GM12878 (cell line): Measurements from ENCODE around the gene PCP4L1. TPM values are rescaled to one million over a fixed set of nuclear protein-coding genes. Genes with fewer than 3 reads are reported as not detected.

ENCODE experiments used
- ATAC-seq: fragments of 200-7000 bp; cut with Tn5 transposase; 3 replicates; pipeline ENCODE4 v1.9.1; 2020; ENCODE audit warnings: mild to moderate bottlenecking, moderate library complexity
- BruUV-seq: library from RNA; stranded (reverse); fragments of 400-500 nt; replicated peaks from 2 replicates; lab custom pipeline; 2021; lab: Mats Ljungman, UMichigan
- CTCF ChIA-PET: fragments of 300-600 bp; sonication (Branson Sonifier 250); formaldehyde crosslinking; extraction: SDS; loops from one replicate; lab custom pipeline; 2021; ENCODE audit warnings: inconsistent platforms; lab: Yijun Ruan, JAX
- POLR2A ChIA-PET: fragments of 350-600 bp; formaldehyde crosslinking; extraction: SDS; loops from one replicate; lab custom pipeline; 2021; ENCODE audit warnings: inconsistent platforms; lab: Charles Lee
- RAD21 ChIA-PET: fragments of 300-600 bp; sonication (Branson Sonifier 250); formaldehyde crosslinking; loops from one replicate; lab custom pipeline; 2023; ENCODE audit warnings: antibody characterized with exemption; ENCODE audit not compliant: unreplicated experiment; lab: Charles Lee
- SMC1A ChIA-PET: fragments of 300-600 bp; sonication (Branson Sonifier 250); formaldehyde crosslinking; loops from one replicate; lab custom pipeline; 2023; ENCODE audit not compliant: unreplicated experiment, uncharacterized antibody; lab: Charles Lee
- DNase-seq: peaks from one replicate; pipeline ENCODE4 v3.0.0-alpha.2; 2011; ENCODE audit warnings: low read depth, low spot score
- FAIRE-seq: peaks from 3 replicates; lab custom pipeline; 2011; peaks lifted over from hg19 to GRCh38; lab: Jason Lieb, UNC
- H2AFZ ChIP-seq: 2 replicates; pipeline ENCODE4 v1.6.0; 2011; ENCODE audit warnings: low read depth, low read length, control low read depth; ENCODE audit not compliant: control insufficient read depth
- H3K27ac ChIP-seq: 2 replicates; pipeline ENCODE4 v1.5.1; 2011; ENCODE audit warnings: control low read depth; ENCODE audit not compliant: control insufficient read depth, insufficient read depth
- H3K27me3 ChIP-seq, 2 experiments: replicated peaks in 1 of 2; 2 replicates each; pipeline versions ENCODE4 v1.6.0 to v1.6.1; 2011; ENCODE audit warnings: low read length in 1 of 2; ENCODE audit not compliant: control insufficient read depth in 2 of 2, insufficient read depth in 2 of 2
- H3K36me3 ChIP-seq, 2 experiments: 2 replicates each; pipeline ENCODE4 v1.5.1; 2011; ENCODE audit warnings: low read length in 1 of 2; ENCODE audit not compliant: control insufficient read depth in 2 of 2, insufficient read depth in 2 of 2
- H3K4me1 ChIP-seq: 2 replicates; pipeline ENCODE4 v1.6.1; 2011; ENCODE audit warnings: mild to moderate bottlenecking, low read length, moderate library complexity, mixed read lengths; ENCODE audit not compliant: control insufficient read depth, insufficient read depth
- H3K4me2 ChIP-seq: 2 replicates; pipeline ENCODE4 v1.6.0; 2011; ENCODE audit warnings: control low read depth; ENCODE audit not compliant: control insufficient read depth, insufficient read depth
- H3K4me3 ChIP-seq: fragments of 200-600 bp; sonication (generic); 2 replicates; pipeline ENCODE4 v1.5.1; 2016
- H3K79me2 ChIP-seq: 2 replicates; pipeline ENCODE4 v1.6.0; 2011; ENCODE audit warnings: low read length; ENCODE audit not compliant: control insufficient read depth, insufficient read depth
- H3K9ac ChIP-seq: 2 replicates; pipeline ENCODE4 v1.8.0; 2011; ENCODE audit warnings: low read length, control low read depth, mixed read lengths; ENCODE audit not compliant: control insufficient read depth, insufficient read depth
- H3K9me3 ChIP-seq: replicated peaks from 3 replicates; pipeline ENCODE4 v1.5.1; 2011; ENCODE audit warnings: mild to moderate bottlenecking, low read length; ENCODE audit not compliant: control insufficient read depth, insufficient read depth
- H4K20me1 ChIP-seq: 2 replicates; pipeline ENCODE4 v1.6.0; 2011; ENCODE audit not compliant: control insufficient read depth, insufficient read depth
- CREB1 ChIP-seq: IDR thresholded peaks from 2 replicates; pipeline ENCODE4 v1.6.1; 2012; ENCODE audit warnings: low read depth, mild to moderate bottlenecking, inconsistent platforms
- EED ChIP-seq: sonication (generic); IDR thresholded peaks from 2 replicates; pipeline ENCODE4 v1.6.1; 2016; ENCODE audit warnings: antibody characterized with exemption, low read depth
- ESRRA ChIP-seq: IDR thresholded peaks from 2 replicates; pipeline ENCODE4 v1.6.1; 2012; ENCODE audit warnings: mild to moderate bottlenecking, low read length, improper control_type of control experiment
- MEF2A ChIP-seq: IDR thresholded peaks from 2 replicates; pipeline ENCODE4 v1.6.1; 2011; ENCODE audit warnings: low read depth, mild to moderate bottlenecking, low read length, moderate library complexity; ENCODE audit not compliant: insufficient read depth
- MEF2B ChIP-seq: fragments of 450-650 bp; IDR thresholded peaks from 2 replicates; pipeline ENCODE4 v1.6.1; 2018; ENCODE audit warnings: mild to moderate bottlenecking, moderate library complexity; ENCODE audit not compliant: partially characterized antibody, poor library complexity, severe bottlenecking
- NBN ChIP-seq: fragments of 450-650 bp; IDR thresholded peaks from 2 replicates; pipeline ENCODE4 v1.6.1; 2016
- SMARCA5 ChIP-seq: fragments of 450-650 bp; IDR thresholded peaks from 2 replicates; pipeline ENCODE4 v1.6.1; 2017; ENCODE audit warnings: mild to moderate bottlenecking
- SMC3 ChIP-seq: IDR thresholded peaks from 2 replicates; pipeline ENCODE4 v1.6.1; 2011; ENCODE audit warnings: low read length, improper control_type of control experiment, borderline replicate concordance
- SRF ChIP-seq, 2 experiments: IDR thresholded peaks; 2 replicates each; pipeline ENCODE4 v1.6.1; 2011; ENCODE audit warnings: low read depth in 2 of 2, low read length in 2 of 2, mild to moderate bottlenecking in 1 of 2, moderate library complexity in 1 of 2
- TCF3 ChIP-seq: IDR thresholded peaks from 2 replicates; pipeline ENCODE4 v1.6.1; 2012; ENCODE audit warnings: low read depth, mild to moderate bottlenecking, low read length, borderline replicate concordance; ENCODE audit not compliant: insufficient read depth
- YY1 ChIP-seq: IDR thresholded peaks from 2 replicates; pipeline ENCODE4 v1.6.1; 2011; ENCODE audit warnings: low read depth, mild to moderate bottlenecking, low read length
- ZNF384 ChIP-seq: IDR thresholded peaks from 2 replicates; pipeline ENCODE4 v1.6.1; 2012; ENCODE audit warnings: low read depth, mild to moderate bottlenecking, low read length, improper control_type of control experiment, borderline replicate concordance
- WGBS: methylation state at CpG from one replicate; pipeline ENCODE4 v1.1.6; 2016; ENCODE audit warnings: low lambda C conversion rate; ENCODE audit not compliant: insufficient replicate concordance, insufficient coverage; ENCODE audit errors: missing lambda C conversion rate; 5-methylcytosine and 5-hydroxymethylcytosine counted together
- in situ Hi-C: fragments of 300-500 bp; cut with MboI; formaldehyde crosslinking; loops from 9 replicates; pipeline ENCODE4 v1.14.3; 2018; ENCODE audit warnings: mixed read lengths
- intact Hi-C: fragments of 100-400 bp; cut with micrococcal nuclease; formaldehyde crosslinking; loops from one replicate; pipeline ENCODE4 v1.14.2; 2022; ENCODE audit not compliant: unreplicated experiment
- polyA plus RNA-seq, 11 experiments: library from polyadenylated mRNA; depleted of rRNA in 4 of 11; unstranded in 6 of 11; stranded (reverse) in 5 of 11; fragments of >200 nt; fragmentation: Nextera tagmentation in 4 of 11; fragmentation: Illumina TruSeq in 1 of 11; extraction: Ambion mirVana in 4 of 11; extraction: Trizol in 1 of 11; gene quantifications; 1 replicate in 1 of 11; 2 replicates in 10 of 11; pipeline versions ENCODE4 v1.2.1 to v1.2.3, GENCODE V29; 2011 to 2016; ENCODE audit warnings: inconsistent platforms in 2 of 11, missing spikeins in 2 of 11, low read depth in 1 of 11
- total RNA-seq, 4 experiments: library from RNA; depleted of rRNA in 3 of 4; stranded (reverse); fragments of >200 nt in 3 of 4; fragmentation: Illumina TruSeq in 1 of 4; extraction: Trizol in 1 of 4; gene quantifications; 2 replicates each; pipeline versions ENCODE4 v1.2.1 to v1.2.3, GENCODE V29; 2013 to 2021
- TF ChIP-seq, protein P1 (sequence below): IDR thresholded peaks from 2 replicates; pipeline ENCODE4 v1.6.1; 2011; ENCODE audit warnings: low read depth, low read length, improper control_type of control experiment, borderline replicate concordance
- TF ChIP-seq, protein P2 (sequence below): fragments of 450-650 bp; IDR thresholded peaks from 2 replicates; pipeline ENCODE4 v1.6.1; 2017; ENCODE audit warnings: low read depth, mild to moderate bottlenecking, moderate library complexity
- TF ChIP-seq, protein P3 (sequence below), 3 experiments: IDR thresholded peaks in 2 of 3; conservative IDR thresholded peaks in 1 of 3; 2 replicates each; pipeline ENCODE4 v1.5.1; 2011; ENCODE audit warnings: low read depth in 3 of 3, low read length in 3 of 3, mild to moderate bottlenecking in 3 of 3, control low read depth in 2 of 3, moderate library complexity in 2 of 3, inconsistent platforms in 1 of 3, mixed read lengths in 1 of 3; ENCODE audit not compliant: control insufficient read depth in 2 of 3, insufficient read depth in 1 of 3; ENCODE audit errors: extremely low read depth in 1 of 3

PCP4L1 gene
- total and polyA plus RNA-seq, 10 of the 15 experiments (the other 5 are each of a cell fraction or from before 2014, with no cell fraction given): 1.0 to 5.2 (median 2.8) TPM

DNA sequence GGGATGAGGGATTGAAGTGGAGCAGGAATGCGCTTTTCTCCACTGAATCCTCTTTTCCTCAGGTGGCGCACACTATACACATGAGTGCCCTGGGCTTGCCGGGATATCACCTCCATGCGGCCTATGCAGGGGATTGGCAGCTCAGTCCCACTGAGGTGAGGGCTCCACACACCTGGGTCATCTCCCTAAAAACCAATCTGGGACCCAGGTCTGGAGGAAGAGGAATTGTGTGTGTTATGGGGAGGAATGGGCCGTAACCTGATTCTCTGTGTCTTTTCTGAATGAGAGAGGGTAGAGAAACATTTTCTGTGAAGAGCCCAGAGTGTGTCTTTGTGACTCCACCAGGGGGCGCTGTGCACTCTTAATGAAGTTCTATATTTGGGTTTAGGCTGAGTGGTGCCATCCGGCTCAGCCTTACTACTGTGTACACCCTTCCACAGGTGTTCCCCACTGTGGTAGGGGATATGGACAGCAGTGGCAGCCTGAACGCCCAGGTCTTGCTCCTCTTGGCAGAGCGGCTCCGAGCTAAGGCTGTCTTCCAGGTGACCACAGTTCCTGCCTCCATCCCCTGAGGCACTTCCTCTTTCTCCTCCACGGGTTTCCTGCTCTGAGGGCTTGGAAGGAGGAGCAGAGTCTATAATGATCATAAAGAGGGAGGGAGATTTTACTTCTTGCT lies 31.2 kb upstream of the PCP4L1 start:
- H3K79me2 ChIP-seq: peaks cover 10% of the 10 kb centered on the region
- H3K4me3 ChIP-seq: peak overlapping the region; percentile 83
- DNase-seq (peak; percentile 42), ATAC-seq (peak; percentile 78), FAIRE-seq (no peak)
- H3K9me3 ChIP-seq: no peaks in the 10 kb centered on the region
- H3K4me1 ChIP-seq: peaks cover 19% of the 10 kb centered on the region
- POLR2A ChIA-PET: interaction anchor here (0.6 to 1.5 kb wide), 4 partner anchors 25 to 202 kb away, joined by 3 read pairs; partner anchors contain the start of gene NDUFS2
- peak overlapping the region; percentile 95 for H3K4me2 ChIP-seq
- SMC1A ChIA-PET: interaction anchor here (0.6 to 6.3 kb wide), 19 partner anchors 9 to 514 kb away, joined by 3 to 72 read pairs (median 4); partner anchors contain the start of genes FCER1G and NDUFS2
- peak overlapping the region; percentile 93 for H2AFZ ChIP-seq
- peak overlapping the region; percentile 55 for H3K9ac ChIP-seq
- WGBS: 31% methylated on average over 11 of the region's 11 CpGs
- in situ Hi-C loops (loop anchor here (5.0 kb wide), 2 partner anchors 65 to 155 kb away; no protein-coding TSS in a partner anchor), intact Hi-C loops (loop anchor here (1.0 to 5.0 kb wide), 3 partner anchors 63 to 155 kb away; partner anchors contain the start of gene MPZ)
- H4K20me1 ChIP-seq: no peaks in the 10 kb centered on the region
- peak overlapping the region; percentile 58; the same call in 1 of the 2 replicates for H3K27ac ChIP-seq
- BruUV-seq: no TSS peak
- H3K27me3 ChIP-seq: no peaks in the 10 kb centered on the region
- peaks cover 3 to 4% of the 10 kb centered on the region in 2 experiments; a peak in 2 of 4 replicates for H3K36me3 ChIP-seq
- RAD21 ChIA-PET: interaction anchor here (1.0 to 5.0 kb wide), 15 partner anchors 19 to 513 kb away, joined by 3 to 77 read pairs (median 14); partner anchors contain the start of genes CFAP126, NDUFS2 and SDHC
- CTCF ChIA-PET: interaction anchor here (1.0 to 17.1 kb wide), 22 partner anchors 9 to 512 kb away, joined by 3 to 385 read pairs (median 16); partner anchors contain the start of genes CFAP126, FCER1G, NDUFS2 and SDHC
- TF ChIP-seq, protein P1, sequence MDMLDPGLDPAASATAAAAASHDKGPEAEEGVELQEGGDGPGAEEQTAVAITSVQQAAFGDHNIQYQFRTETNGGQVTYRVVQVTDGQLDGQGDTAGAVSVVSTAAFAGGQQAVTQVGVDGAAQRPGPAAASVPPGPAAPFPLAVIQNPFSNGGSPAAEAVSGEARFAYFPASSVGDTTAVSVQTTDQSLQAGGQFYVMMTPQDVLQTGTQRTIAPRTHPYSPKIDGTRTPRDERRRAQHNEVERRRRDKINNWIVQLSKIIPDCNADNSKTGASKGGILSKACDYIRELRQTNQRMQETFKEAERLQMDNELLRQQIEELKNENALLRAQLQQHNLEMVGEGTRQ: no peak
- TF ChIP-seq SMARCA5 (peak; percentile 53; the same call in 1 of the 2 replicates), ZNF384 (peak; percentile 29; the same call in 1 of the 2 replicates), NBN (peak; percentile 70), EED (peak; percentile 56), SRF (IDR thresholded peaks at IDR 0.05; ENCODE audit: low read depth in 2 of 2, low read length in 2 of 2) (peak; percentile 59 to 72; a peak in 3 of 4 replicates), MEF2A (peak; percentile 86), TCF3 (no peak), SMC3 (peak; percentile 89; the same call in 1 of the 2 replicates), ESRRA (peak; percentile 64; the same call in 1 of the 2 replicates), CREB1 (no peak), MEF2B (peak; percentile 75), YY1 (0 out of 2 replicates have a peak, but pooled peaks have one; percentile 65)
- TF ChIP-seq, protein P2, sequence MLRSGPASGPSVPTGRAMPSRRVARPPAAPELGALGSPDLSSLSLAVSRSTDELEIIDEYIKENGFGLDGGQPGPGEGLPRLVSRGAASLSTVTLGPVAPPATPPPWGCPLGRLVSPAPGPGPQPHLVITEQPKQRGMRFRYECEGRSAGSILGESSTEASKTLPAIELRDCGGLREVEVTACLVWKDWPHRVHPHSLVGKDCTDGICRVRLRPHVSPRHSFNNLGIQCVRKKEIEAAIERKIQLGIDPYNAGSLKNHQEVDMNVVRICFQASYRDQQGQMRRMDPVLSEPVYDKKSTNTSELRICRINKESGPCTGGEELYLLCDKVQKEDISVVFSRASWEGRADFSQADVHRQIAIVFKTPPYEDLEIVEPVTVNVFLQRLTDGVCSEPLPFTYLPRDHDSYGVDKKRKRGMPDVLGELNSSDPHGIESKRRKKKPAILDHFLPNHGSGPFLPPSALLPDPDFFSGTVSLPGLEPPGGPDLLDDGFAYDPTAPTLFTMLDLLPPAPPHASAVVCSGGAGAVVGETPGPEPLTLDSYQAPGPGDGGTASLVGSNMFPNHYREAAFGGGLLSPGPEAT: peak; percentile 54; the same call in 1 of the 2 replicates
- TF ChIP-seq, protein P3, sequence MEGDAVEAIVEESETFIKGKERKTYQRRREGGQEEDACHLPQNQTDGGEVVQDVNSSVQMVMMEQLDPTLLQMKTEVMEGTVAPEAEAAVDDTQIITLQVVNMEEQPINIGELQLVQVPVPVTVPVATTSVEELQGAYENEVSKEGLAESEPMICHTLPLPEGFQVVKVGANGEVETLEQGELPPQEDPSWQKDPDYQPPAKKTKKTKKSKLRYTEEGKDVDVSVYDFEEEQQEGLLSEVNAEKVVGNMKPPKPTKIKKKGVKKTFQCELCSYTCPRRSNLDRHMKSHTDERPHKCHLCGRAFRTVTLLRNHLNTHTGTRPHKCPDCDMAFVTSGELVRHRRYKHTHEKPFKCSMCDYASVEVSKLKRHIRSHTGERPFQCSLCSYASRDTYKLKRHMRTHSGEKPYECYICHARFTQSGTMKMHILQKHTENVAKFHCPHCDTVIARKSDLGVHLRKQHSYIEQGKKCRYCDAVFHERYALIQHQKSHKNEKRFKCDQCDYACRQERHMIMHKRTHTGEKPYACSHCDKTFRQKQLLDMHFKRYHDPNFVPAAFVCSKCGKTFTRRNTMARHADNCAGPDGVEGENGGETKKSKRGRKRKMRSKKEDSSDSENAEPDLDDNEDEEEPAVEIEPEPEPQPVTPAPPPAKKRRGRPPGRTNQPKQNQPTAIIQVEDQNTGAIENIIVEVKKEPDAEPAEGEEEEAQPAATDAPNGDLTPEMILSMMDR (IDR thresholded peaks at IDR 0.05 in 2 of 3, conservative IDR thresholded peaks at IDR 0.05 in 1 of 3; ENCODE audit: control insufficient read depth in 2 of 3, extremely low read depth in 1 of 3, insufficient read depth in 1 of 3, low read depth in 3 of 3, low read length in 3 of 3): peak; percentile 79 to 87 (median 84)
